Neural crest cell (in vitro differentiated cells): ENCODE measurements around the gene SEMA4A. TPM values are rescaled to one million over a fixed set of nuclear protein-coding genes. Genes with fewer than 3 reads are reported as not detected.

Experiments
- DNase-seq: peaks from one replicate; pipeline ENCODE4 v3.0.0; 2021; ENCODE audit warnings: low read depth, mixed read lengths, low spot score
- H3K27ac Mint-ChIP-seq: one replicate; pipeline ENCODE4 v1.8.0; 2021; ENCODE audit warnings: mild to moderate bottlenecking, mixed read lengths; ENCODE audit not compliant: unreplicated experiment
- H3K27me3 Mint-ChIP-seq: 2 replicates; pipeline ENCODE4 v1.8.0; 2021; ENCODE audit warnings: low read depth, mild to moderate bottlenecking, mixed read lengths
- H3K36me3 Mint-ChIP-seq: 2 replicates; pipeline ENCODE4 v1.8.0; 2021; ENCODE audit warnings: low read depth, mild to moderate bottlenecking, mixed read lengths
- H3K4me1 Mint-ChIP-seq: 2 replicates; pipeline ENCODE4 v1.8.0; 2021; ENCODE audit warnings: mixed read lengths
- H3K4me3 Mint-ChIP-seq: one replicate; pipeline ENCODE4 v1.8.0; 2021; ENCODE audit warnings: mild to moderate bottlenecking, mixed read lengths
- H3K9me3 Mint-ChIP-seq: 2 replicates; pipeline ENCODE4 v1.8.0; 2021; ENCODE audit warnings: mixed read lengths
- CTCF ChIP-seq: fragments of 200-600 bp; sonication (generic); conservative IDR thresholded peaks from 2 replicates; pipeline ENCODE4 v1.5.0; 2021; ENCODE audit warnings: antibody characterized with exemption, mild to moderate bottlenecking
- total RNA-seq: library from RNA; stranded (reverse); gene quantifications from 2 replicates; pipeline ENCODE4 v1.2.1, GENCODE V29; 2021

The SEMA4A gene
- total RNA-seq, 1 donor from 2014 or later = 1.3 TPM

GRCh38 chr1:156217871-156218270 lies 64.5 kb downstream of the SEMA4A start:
- H3K27me3 Mint-ChIP-seq = no peaks in the 10 kb centered on the region
- DNase-seq = no peak
- peak overlapping the region; percentile 72 for H3K4me3 Mint-ChIP-seq
- peaks cover 15% of the 10 kb centered on the region for H3K4me1 Mint-ChIP-seq
- no peaks in the 10 kb centered on the region for H3K9me3 Mint-ChIP-seq
- no peak for TF ChIP-seq CTCF
- no peak overlapping the region for H3K27ac Mint-ChIP-seq
- H3K36me3 Mint-ChIP-seq = peaks cover 11% of the 10 kb centered on the region

- peak overlapping the region; percentile 6 for H3K4me3 Mint-ChIP-seq
- peaks cover 1% of the 10 kb centered on the region for H3K4me1 Mint-ChIP-seq
- DNase-seq = no peak
- no peaks in the 10 kb centered on the region for H3K27me3 Mint-ChIP-seq
- no peak for TF ChIP-seq CTCF
- no peaks in the 10 kb centered on the region for H3K9me3 Mint-ChIP-seq
- no peak overlapping the region for H3K27ac Mint-ChIP-seq
- H3K36me3 Mint-ChIP-seq = peaks cover 10% of the 10 kb centered on the region
Measured at GRCh38 chr1:156220226-156220625, 66.8 kb downstream of the SEMA4A start.

DNA sequence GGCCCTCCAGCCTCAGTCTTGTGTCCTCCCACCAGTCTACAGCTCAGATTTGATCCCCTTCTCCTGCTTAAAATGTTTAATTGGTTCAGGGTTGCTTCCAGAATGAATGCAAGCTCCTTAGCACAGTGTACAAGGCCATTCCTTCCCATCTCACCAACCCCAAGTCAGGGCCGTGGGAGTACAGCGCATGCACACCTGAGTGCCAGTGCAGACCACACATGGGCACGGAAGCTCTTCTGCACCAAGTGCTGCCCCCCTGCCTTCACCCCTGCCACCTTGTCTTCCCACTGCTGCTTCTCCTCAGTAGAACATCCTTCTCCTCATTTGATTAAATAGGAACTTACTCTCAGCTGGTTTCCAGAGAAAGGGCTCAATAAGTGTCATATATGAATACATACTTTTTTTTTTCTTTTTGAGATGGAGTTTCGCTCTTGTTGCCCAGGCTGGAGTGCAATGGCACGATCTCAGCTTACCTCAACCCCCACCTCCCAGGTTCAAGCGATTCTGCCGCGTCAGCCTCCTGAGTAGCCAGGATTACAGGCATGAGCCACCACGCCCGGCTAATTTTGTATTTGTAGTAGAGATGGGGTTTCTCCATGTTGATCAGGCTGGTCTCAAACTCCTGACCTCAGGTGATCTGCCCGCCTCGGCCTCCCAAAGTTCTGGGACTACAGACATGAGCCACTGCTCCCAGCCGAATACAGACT lies 68.8 kb downstream of the SEMA4A start:
- DNase-seq = no peak
- Mint-ChIP-seq H3K4me1 (peaks cover 6% of the 10 kb centered on the region), H3K4me3 (no peak overlapping the region), H3K27me3 (no peaks in the 10 kb centered on the region), H3K9me3 (no peaks in the 10 kb centered on the region), H3K36me3 (peaks cover 13% of the 10 kb centered on the region), H3K27ac (no peak overlapping the region)
- TF ChIP-seq CTCF = no peak

DNA sequence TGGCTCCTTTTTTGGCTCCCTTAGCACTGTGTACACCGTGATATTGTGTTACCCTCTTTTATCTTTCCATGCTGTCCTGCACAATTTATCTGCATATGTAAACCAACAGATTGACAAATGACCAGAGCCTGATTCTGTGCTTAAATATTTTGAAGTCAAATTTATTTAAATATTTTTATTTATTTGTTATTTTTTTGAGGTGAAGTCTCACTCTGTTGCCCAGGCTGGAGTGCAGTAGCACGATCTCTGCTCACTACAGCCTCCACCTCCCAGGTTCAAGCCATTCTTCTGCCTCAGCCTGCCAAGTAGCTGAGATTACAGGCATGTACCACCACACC lies 72.3 kb downstream of the SEMA4A start:
- Mint-ChIP-seq H3K27me3 (no peaks in the 10 kb centered on the region), H3K4me1 (peaks cover 6% of the 10 kb centered on the region), H3K27ac (no peak overlapping the region), H3K4me3 (peak overlapping the region; percentile 44), H3K9me3 (no peaks in the 10 kb centered on the region), H3K36me3 (peaks cover 13% of the 10 kb centered on the region)
- no peak for DNase-seq
- TF ChIP-seq CTCF = no peak

- Mint-ChIP-seq H3K27me3 (no peaks in the 10 kb centered on the region), H3K4me1 (peaks cover 6% of the 10 kb centered on the region), H3K9me3 (no peaks in the 10 kb centered on the region), H3K36me3 (peaks cover 10% of the 10 kb centered on the region), H3K4me3 (no peak overlapping the region), H3K27ac (no peak overlapping the region)
- no peak for DNase-seq
- no peak for TF ChIP-seq CTCF
Measured at GRCh38 chr1:156226116-156226538, 72.7 kb downstream of the SEMA4A start.
